K562 (cell line): ENCODE data around the gene EML3. TPM values are rescaled to one million over a fixed set of nuclear protein-coding genes. Genes with fewer than 3 reads are reported as not detected.

Experiments used
- ATAC-seq: fragments of 200-7000 bp; cut with Tn5 transposase; 3 replicates; pipeline ENCODE4 v1.9.1; 2020; ENCODE audit warnings: moderate library complexity
- BruUV-seq: library from RNA; stranded (reverse); fragments of 400-500 nt; replicated peaks from 2 replicates; lab custom pipeline; 2021; lab: Mats Ljungman, UMichigan
- CTCF ChIA-PET: fragments of 300-600 bp; formaldehyde crosslinking; extraction: SDS; loops from one replicate; lab custom pipeline; 2021; ENCODE audit warnings: low intra/inter-chr PET ratio; lab: Yijun Ruan, JAX
- POLR2A ChIA-PET: fragments of 300-600, 350-650 bp; sonication (Branson Sonifier 250); formaldehyde crosslinking; extraction: SDS; loops from one replicate; lab custom pipeline; 2021; ENCODE audit warnings: antibody characterized with exemption, inconsistent platforms; lab: Yijun Ruan, JAX
- DNase-seq, 4 experiments: peaks; one replicate each; pipeline versions ENCODE4 v3.0.0 to v3.0.0-alpha.2; 2011 to 2018; ENCODE audit warnings: low spot score in 3 of 4, mixed read lengths in 3 of 4; ENCODE audit errors: extremely low read depth in 1 of 4
- FAIRE-seq: peaks from 2 replicates; lab custom pipeline; 2011; peaks lifted over from hg19 to GRCh38; lab: Jason Lieb, UNC
- H2AFZ ChIP-seq: 2 replicates; pipeline ENCODE4 v1.6.0; 2011; ENCODE audit warnings: low read depth, low read length, control low read depth, inconsistent platforms
- H3K27ac ChIP-seq: fragments of 200-600 bp; 3 replicates; pipeline ENCODE4 v1.8.0; 2011; ENCODE audit warnings: low read depth, mild to moderate bottlenecking, control low read depth, inconsistent platforms, low read length, moderate library complexity, mixed read lengths; ENCODE audit errors: extremely low read depth
- H3K27me3 ChIP-seq, 2 experiments: fragments of 300-600 bp in 1 of 2; 2 replicates in 1 of 2; 3 replicates in 1 of 2; pipeline versions ENCODE4 v1.6.0 to v1.8.0; 2011; ENCODE audit warnings: inconsistent platforms in 2 of 2, low read length in 2 of 2, mild to moderate bottlenecking in 1 of 2, mixed read lengths in 1 of 2, moderate library complexity in 1 of 2; ENCODE audit not compliant: control insufficient read depth in 2 of 2, insufficient read depth in 2 of 2
- H3K36me3 ChIP-seq: fragments of 300-600 bp; 3 replicates; pipeline ENCODE4 v1.8.0; 2011; ENCODE audit warnings: mild to moderate bottlenecking, low read length, inconsistent platforms; ENCODE audit not compliant: control insufficient read depth, insufficient read depth
- H3K4me1 ChIP-seq, 2 experiments: fragments of 200-600 bp in 1 of 2; replicated peaks in 1 of 2; 2 replicates in 1 of 2; 3 replicates in 1 of 2; pipeline versions ENCODE4 v1.5.1 to v1.8.0; 2011; ENCODE audit warnings: inconsistent platforms in 2 of 2, low read length in 2 of 2, mild to moderate bottlenecking in 1 of 2, mixed read lengths in 1 of 2, moderate library complexity in 1 of 2; ENCODE audit not compliant: control insufficient read depth in 2 of 2, insufficient read depth in 2 of 2
- H3K4me2 ChIP-seq: 2 replicates; pipeline ENCODE4 v1.6.1; 2011; ENCODE audit warnings: low read length, control low read depth, inconsistent platforms, mixed read lengths; ENCODE audit not compliant: insufficient read depth
- H3K4me3 ChIP-seq: fragments of 200-600 bp; sonication (generic), shearing (Covaris generic); 2 replicates; pipeline ENCODE4 v1.5.1; 2016; ENCODE audit warnings: control low read depth, inconsistent platforms
- H3K79me2 ChIP-seq: fragments of 200-600 bp; 3 replicates; pipeline ENCODE4 v1.8.0; 2011; ENCODE audit warnings: low read length, inconsistent platforms; ENCODE audit not compliant: control insufficient read depth, insufficient read depth
- H3K9ac ChIP-seq, 2 experiments: 2 replicates each; pipeline versions ENCODE4 v1.6.0 to v1.6.1; 2011; ENCODE audit warnings: low read depth in 2 of 2, low read length in 2 of 2, control low read depth in 1 of 2, inconsistent platforms in 1 of 2, mild to moderate bottlenecking in 1 of 2, mixed read lengths in 1 of 2; ENCODE audit not compliant: insufficient read depth in 1 of 2
- H3K9me1 ChIP-seq: one replicate; pipeline ENCODE4 v1.6.0; 2011; ENCODE audit warnings: inconsistent platforms, mild to moderate bottlenecking, low read length, moderate library complexity; ENCODE audit not compliant: control insufficient read depth, insufficient read depth
- H3K9me3 ChIP-seq: replicated peaks from 2 replicates; pipeline ENCODE4 v1.5.1; 2011; ENCODE audit warnings: low read depth, low read length, inconsistent platforms; ENCODE audit not compliant: control insufficient read depth, insufficient read depth
- H4K20me1 ChIP-seq: replicated peaks from 2 replicates; pipeline ENCODE4 v1.6.1; 2011; ENCODE audit warnings: low read length, inconsistent platforms, mixed read lengths; ENCODE audit not compliant: control insufficient read depth, insufficient read depth
- CHD1 ChIP-seq: fragments of 200-600 bp; sonication (generic); IDR thresholded peaks from one replicate; pipeline ENCODE4 v1.6.1; 2012; ENCODE audit warnings: mild to moderate bottlenecking, moderate library complexity, low read length, inconsistent platforms
- EGR1 ChIP-seq: fragments of 450-650 bp; conservative IDR thresholded peaks from 2 replicates; pipeline ENCODE4 v1.6.1; 2017; ENCODE audit warnings: mild to moderate bottlenecking
- FOXM1 ChIP-seq, 2 experiments: fragments of 450-650 bp in 1 of 2; sonication (generic) in 1 of 2; formaldehyde crosslinking in 1 of 2; IDR thresholded peaks; 2 replicates each; pipeline versions ENCODE4 v1.6.1 to v1.9.0; 2017 to 2022; ENCODE audit warnings: low read depth in 2 of 2, mild to moderate bottlenecking in 2 of 2, missing genetic modification reagents in 1 of 2, moderate library complexity in 1 of 2
- JUNB ChIP-seq: fragments of 450-650 bp; formaldehyde crosslinking; conservative IDR thresholded peaks from 2 replicates; pipeline ENCODE4 v1.4.0; 2020; ENCODE audit warnings: mild to moderate bottlenecking
- NBN ChIP-seq: fragments of 450-650 bp; IDR thresholded peaks from 2 replicates; pipeline ENCODE4 v1.6.1; 2016; ENCODE audit warnings: low read depth, mild to moderate bottlenecking
- NFYB ChIP-seq: IDR thresholded peaks from 2 replicates; pipeline ENCODE4 v1.6.1; 2011; ENCODE audit warnings: mild to moderate bottlenecking, moderate library complexity; ENCODE audit not compliant: insufficient read length; ENCODE audit errors: extremely low read depth
- NR4A1 ChIP-seq, 2 experiments: fragments of 250-450 bp in 1 of 2; fragments of 450-650 bp in 1 of 2; sonication (Bioruptor Pico) in 1 of 2; IDR thresholded peaks; 2 replicates each; pipeline versions ENCODE4 v1.4.0 to v1.6.1; 2016 to 2020; ENCODE audit warnings: mild to moderate bottlenecking in 2 of 2, missing compliant biosample characterization in 1 of 2, missing genetic modification characterization in 1 of 2, moderate library complexity in 1 of 2
- PCBP1 ChIP-seq: fragments of 200-400 bp; formaldehyde crosslinking; IDR thresholded peaks from 2 replicates; pipeline ENCODE4 v1.6.1; 2018; ENCODE audit warnings: mild to moderate bottlenecking, low read depth, low read length; ENCODE audit not compliant: poor library complexity, severe bottlenecking
- PHF20 ChIP-seq: fragments of 450-650 bp; IDR thresholded peaks from 2 replicates; pipeline ENCODE4 v1.6.1; 2018; ENCODE audit not compliant: partially characterized antibody
- RBBP5 ChIP-seq: fragments of 200-600 bp; sonication (generic); IDR thresholded peaks from 2 replicates; pipeline ENCODE4 v1.6.1; 2012; ENCODE audit warnings: borderline replicate concordance, mild to moderate bottlenecking, low read length, control low read depth, inconsistent platforms; ENCODE audit not compliant: insufficient read depth, poor library complexity, severe bottlenecking
- TAF7 ChIP-seq: fragments of 450-650 bp; IDR thresholded peaks from 2 replicates; pipeline ENCODE4 v1.6.1; 2016; ENCODE audit warnings: missing genetic modification characterization, missing compliant biosample characterization
- TCF7L2 ChIP-seq: fragments of 150-350 bp; IDR thresholded peaks from 2 replicates; pipeline ENCODE4 v1.6.1; 2016; ENCODE audit warnings: low read depth, mild to moderate bottlenecking, low read length, moderate library complexity
- TRIM28 ChIP-seq: fragments of 450-650 bp; IDR thresholded peaks from 2 replicates; pipeline ENCODE4 v1.6.1; 2017
- ZKSCAN3 ChIP-seq: fragments of 250-450 bp; sonication (Bioruptor Pico); IDR thresholded peaks from 2 replicates; pipeline ENCODE4 v1.4.0; 2020
- ZNF561 ChIP-seq: fragments of 450-650 bp; formaldehyde crosslinking; conservative IDR thresholded peaks from 2 replicates; pipeline ENCODE4 v1.4.0; 2020; ENCODE audit warnings: mild to moderate bottlenecking, moderate library complexity
- WGBS: fragments of 100-300 bp; shearing (Covaris generic); methylation state at CpG from one replicate; pipeline ENCODE4 v1.1.6; 2016; ENCODE audit warnings: low coverage, mixed read lengths; ENCODE audit not compliant: insufficient coverage; ENCODE audit errors: missing lambda C conversion rate; 5-methylcytosine and 5-hydroxymethylcytosine counted together
- in situ Hi-C: fragments of 300-500 bp; cut with MboI; formaldehyde crosslinking; loops from 4 replicates; pipeline ENCODE4 v1.15.0; 2018; ENCODE audit warnings: inconsistent platforms, mixed read lengths
- intact Hi-C: fragments of 100-400 bp; cut with micrococcal nuclease; formaldehyde crosslinking; loops from 2 replicates; pipeline ENCODE4 v1.14.2; 2022
- polyA plus RNA-seq, 8 experiments: library from polyadenylated mRNA; depleted of rRNA in 4 of 8; stranded (reverse) in 5 of 8; unstranded in 3 of 8; fragments of >200 nt; fragmentation: Nextera tagmentation in 2 of 8; fragmentation: Illumina TruSeq in 1 of 8; extraction: Ambion mirVana in 2 of 8; extraction: Trizol in 1 of 8; gene quantifications; 2 replicates each; pipeline versions ENCODE4 v1.2.1 to v1.2.3, GENCODE V29; 2011 to 2014; ENCODE audit warnings: inconsistent platforms in 1 of 8, missing spikeins in 1 of 8
- total RNA-seq, 7 experiments: library from RNA; depleted of rRNA in 6 of 7; stranded (reverse); fragments of >200 nt in 6 of 7; fragmentation: Illumina TruSeq in 2 of 7; extraction: Trizol in 2 of 7; gene quantifications; 2 replicates each; pipeline versions ENCODE4 v1.2.1 to v1.2.3, GENCODE V29; 2011 to 2021; ENCODE audit warnings: low replicate concordance in 1 of 7
- TF ChIP-seq, protein P1 (sequence below): fragments of 450-650 bp; formaldehyde crosslinking; IDR thresholded peaks from 2 replicates; pipeline ENCODE4 v1.4.0; 2020; ENCODE audit warnings: mild to moderate bottlenecking, moderate library complexity

Gene EML3
- total and polyA plus RNA-seq, 9 of the 15 experiments (the other 6 are each of a cell fraction or from before 2014, with no cell fraction given), result 0.32 to 90.5 (median 26.4) TPM

DNA sequence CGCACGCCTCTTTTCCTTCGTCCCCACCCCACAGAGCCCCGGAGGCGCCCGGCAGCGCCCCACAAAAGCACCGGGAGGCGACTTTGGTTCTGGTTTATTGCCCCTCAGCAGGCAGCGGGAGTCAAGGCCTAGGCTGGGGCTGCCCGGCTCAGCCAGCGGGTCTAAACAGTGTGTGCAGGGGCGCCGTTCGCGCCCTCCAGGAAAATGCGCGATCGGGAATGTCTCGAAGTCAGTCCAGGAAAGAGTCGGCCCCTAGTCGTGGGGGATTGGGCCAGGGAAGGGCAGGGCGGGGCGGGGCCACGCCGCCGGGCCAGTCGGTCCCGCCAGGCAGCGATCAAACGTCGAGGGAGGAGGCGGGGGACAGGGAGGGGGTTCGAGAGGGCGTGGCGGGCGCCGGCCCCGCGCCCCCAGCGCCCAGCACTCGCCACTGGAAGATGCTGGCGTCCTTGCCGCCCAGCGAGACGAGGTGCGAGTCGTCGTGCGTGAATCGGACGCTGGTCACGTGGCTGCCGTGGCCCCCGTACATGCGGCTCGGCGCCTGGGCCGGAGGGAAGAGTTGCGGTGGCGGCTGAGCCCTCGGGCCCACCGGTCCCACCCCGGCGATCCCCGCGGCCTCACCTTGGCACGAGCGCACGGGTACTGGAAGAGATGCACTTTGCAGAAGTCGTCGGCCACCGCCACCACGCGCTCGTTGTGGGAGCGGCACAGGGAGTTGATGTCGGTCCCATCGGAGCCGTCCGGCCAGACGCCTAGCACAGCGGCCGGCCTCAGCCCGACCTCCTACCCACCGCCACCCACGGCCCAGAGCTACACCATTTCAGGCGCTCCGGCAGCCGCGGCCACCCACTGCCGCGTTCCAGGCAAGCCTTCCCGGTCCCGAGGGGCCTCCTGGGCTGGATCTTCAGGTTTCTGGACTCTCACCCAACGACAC is 10.2 kb downstream of the EML3 start (continued):
- TF ChIP-seq, protein P1, sequence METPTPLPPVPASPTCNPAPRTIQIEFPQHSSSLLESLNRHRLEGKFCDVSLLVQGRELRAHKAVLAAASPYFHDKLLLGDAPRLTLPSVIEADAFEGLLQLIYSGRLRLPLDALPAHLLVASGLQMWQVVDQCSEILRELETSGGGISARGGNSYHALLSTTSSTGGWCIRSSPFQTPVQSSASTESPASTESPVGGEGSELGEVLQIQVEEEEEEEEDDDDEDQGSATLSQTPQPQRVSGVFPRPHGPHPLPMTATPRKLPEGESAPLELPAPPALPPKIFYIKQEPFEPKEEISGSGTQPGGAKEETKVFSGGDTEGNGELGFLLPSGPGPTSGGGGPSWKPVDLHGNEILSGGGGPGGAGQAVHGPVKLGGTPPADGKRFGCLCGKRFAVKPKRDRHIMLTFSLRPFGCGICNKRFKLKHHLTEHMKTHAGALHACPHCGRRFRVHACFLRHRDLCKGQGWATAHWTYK (CRISPR knock-in tag), result 0 out of 2 replicates have a peak, but pooled peaks have one; percentile 25
- TF ChIP-seq NR4A1 (CRISPR knock-in tag; IDR thresholded peaks at IDR 0.05) (peak; percentile 55; the same call in 1 of the 2 replicates), NR4A1 (tag; IDR thresholded peaks at IDR 0.05) (no peak)
- TF ChIP-seq, all 486 proteins: peak for 88

DNA sequence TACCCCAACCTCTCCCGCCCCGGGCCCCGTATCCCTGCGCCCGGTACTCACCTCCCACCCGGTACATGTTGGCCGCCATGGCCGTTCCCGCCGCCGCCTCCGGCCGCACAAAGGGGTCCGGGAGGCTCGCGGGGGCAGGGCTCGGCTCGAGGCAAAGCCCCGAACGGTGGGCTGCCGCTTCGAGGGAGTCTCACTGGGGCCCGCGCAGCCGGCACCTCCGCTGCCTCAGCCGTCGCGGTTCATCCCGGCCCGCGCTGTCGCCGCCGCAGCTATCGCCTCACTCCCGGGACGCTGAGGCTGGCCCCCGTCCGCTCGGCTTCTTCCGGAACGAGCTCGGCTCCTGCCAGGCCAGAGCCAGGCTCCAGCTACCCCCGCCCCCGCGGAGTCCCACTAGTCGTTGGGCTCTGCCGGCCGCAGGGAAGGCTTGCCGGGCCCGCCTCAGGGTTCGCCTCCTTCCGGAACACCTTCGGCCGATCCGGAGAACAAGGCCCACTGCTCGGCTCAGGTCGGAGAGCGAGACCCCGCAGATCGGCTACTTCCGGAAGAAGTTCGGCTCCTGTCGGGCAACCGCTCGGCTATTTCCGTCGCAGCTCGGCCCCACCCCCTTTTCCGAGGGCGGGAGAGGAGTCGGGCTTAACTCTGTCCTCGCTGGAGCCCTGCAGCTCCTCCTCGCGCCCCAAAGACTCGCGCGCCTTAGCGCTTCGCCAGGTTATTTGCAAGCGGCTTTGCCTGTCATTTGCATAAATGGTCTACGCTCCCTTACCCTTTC is 11.0 kb downstream of the EML3 start, which contains the start of gene MTA2:
TSS of gene MTA2 (minus strand) at position 494 of the 769 bp plus-strand sequence. CDS start at position 79, 415 bp downstream.
- WGBS, result under 1% methylated on average over 53 of the region's 83 CpGs
- Histone ChIP-seq H3K27ac (peak within 1 kb of the TSS; percentile 97), H3K36me3 (peaks cover 71% of the 10 kb centered on the region), H3K9me1 (no peaks in the 10 kb centered on the region), H3K79me2 (peaks cover 46% of the 10 kb centered on the region), H3K4me3 (peak within 1 kb of the TSS; percentile 95), H2AFZ (peak within 1 kb of the TSS; percentile 95), H3K4me2 (peak within 1 kb of the TSS; percentile 95), H3K9ac (peak within 1 kb of the TSS; percentile 95 to 100), H3K27me3 (no peaks in the 10 kb centered on the region), H3K4me1 (peaks cover 14 to 43% of the 10 kb centered on the region in 2 experiments; a peak in 4 of 5 replicates), H4K20me1 (no peaks in the 10 kb centered on the region), H3K9me3 (no peaks in the 10 kb centered on the region)
- DNase-seq (peak; percentile 86 to 99 (median 91)), FAIRE-seq (peak; percentile 99), ATAC-seq (peak; percentile 94)
- POLR2A ChIA-PET, result interaction anchor here (0.6 to 2.7 kb wide), 23 partner anchors 9 to 1114 kb away, joined by 3 to 45 read pairs (median 4); partner anchors contain the start of genes B3GAT3, C11orf98, CSKMT and EEF1G
- CTCF ChIA-PET, result no interaction called here
- in situ Hi-C loops (no loop called here), intact Hi-C loops (loop anchor here (5.0 kb wide), 1 partner anchor 71 kb away; the partner anchor contains the start of genes LBHD1 and UQCC3)
- BruUV-seq, result no TSS peak
- no peak for TF ChIP-seq TCF7L2
- peak; percentile 50 for TF ChIP-seq PCBP1
- no peak for TF ChIP-seq NFYB
- TF ChIP-seq FOXM1 (IDR thresholded peaks at IDR 0.05; ENCODE audit: low read depth), result peak; percentile 65; the same call in 1 of the 2 replicates
- peak; percentile 28; the same call in 1 of the 2 replicates for TF ChIP-seq FOXM1 (CRISPR knock-in tag; IDR thresholded peaks at IDR 0.05; ENCODE audit: low read depth)
- peak; percentile 16 for TF ChIP-seq CHD1
- peak; percentile 90 for TF ChIP-seq EGR1
- peak; percentile 70 for TF ChIP-seq RBBP5
- no peak for TF ChIP-seq ZNF561
- TF ChIP-seq PHF20, result peak; percentile 36
- TF ChIP-seq TRIM28, result no peak
- no peak for TF ChIP-seq ZKSCAN3 (CRISPR knock-in tag)
- no peak for TF ChIP-seq JUNB (CRISPR knock-in tag)
- TF ChIP-seq TAF7 (tag), result no peak
- no peak for TF ChIP-seq NBN
